DOHH2 (cell line): ENCODE data around the gene CA9.
A peak's percentile ranks its signal among the peaks of the same experiment; 100 is the strongest.
"Not testable (repeated sequence)": the region's sequence is repeated elsewhere in the genome, so short reads cannot be mapped to it uniquely, and the experiment has no call there.

ENCODE experiments used
- H3F3A ChIP-seq: fragments of 200-600 bp; sonication (generic), shearing (Covaris generic); 2 replicates; pipeline ENCODE4 v1.6.0; 2016; ENCODE audit warnings: antibody characterized with exemption, mild to moderate bottlenecking; ENCODE audit not compliant: control insufficient read depth, insufficient read depth
- H3K27ac ChIP-seq: fragments of 200-600 bp; sonication (generic); 2 replicates; pipeline ENCODE4 v1.5.1; 2014; ENCODE audit warnings: low read depth, mild to moderate bottlenecking, low read length, moderate library complexity
- H3K27me3 ChIP-seq: fragments of 200-600 bp; sonication (generic); 2 replicates; pipeline ENCODE4 v1.6.1; 2014; ENCODE audit warnings: mild to moderate bottlenecking, low read length, mixed read lengths; ENCODE audit not compliant: control insufficient read depth
- H3K36me3 ChIP-seq: fragments of 200-600 bp; sonication (generic); 2 replicates; pipeline ENCODE4 v1.6.1; 2014; ENCODE audit warnings: mild to moderate bottlenecking, low read length, moderate library complexity, mixed read lengths; ENCODE audit not compliant: control insufficient read depth
- H3K4me1 ChIP-seq: fragments of 200-600 bp; sonication (generic); 2 replicates; pipeline ENCODE4 v1.6.1; 2014; ENCODE audit warnings: mild to moderate bottlenecking, low read length, mixed read lengths; ENCODE audit not compliant: control insufficient read depth
- H3K4me2 ChIP-seq: fragments of 200-600 bp; sonication (generic); 2 replicates; pipeline ENCODE4 v1.6.0; 2014; ENCODE audit warnings: mild to moderate bottlenecking, low read length, moderate library complexity
- H3K4me3 ChIP-seq: fragments of 200-600 bp; sonication (generic); 2 replicates; pipeline ENCODE4 v1.5.1; 2014; ENCODE audit warnings: mild to moderate bottlenecking, low read length, mixed read lengths
- H3K79me2 ChIP-seq: fragments of 200-600 bp; sonication (generic); 2 replicates; pipeline ENCODE4 v1.6.1; 2014; ENCODE audit warnings: mild to moderate bottlenecking, low read length, mixed read lengths; ENCODE audit not compliant: control insufficient read depth
- H3K9me2 ChIP-seq: fragments of 200-600 bp; sonication (generic); replicated peaks from 2 replicates; pipeline ENCODE4 v1.6.1; 2014; ENCODE audit warnings: mild to moderate bottlenecking, low read length, mixed read lengths; ENCODE audit not compliant: control insufficient read depth
- H3K9me3 ChIP-seq: fragments of 200-600 bp; sonication (generic); 2 replicates; pipeline ENCODE4 v1.6.1; 2014; ENCODE audit warnings: antibody characterized with exemption, low read length, mixed read lengths; ENCODE audit not compliant: control insufficient read depth, insufficient read depth
- H4K20me1 ChIP-seq: fragments of 200-600 bp; sonication (generic); 2 replicates; pipeline ENCODE4 v1.6.0; 2014; ENCODE audit warnings: low read depth, mild to moderate bottlenecking, antibody characterized with exemption, low read length, moderate library complexity; ENCODE audit not compliant: control insufficient read depth, insufficient read depth
- CTCF ChIP-seq: fragments of 200-600 bp; sonication (generic); IDR thresholded peaks from one replicate; pipeline ENCODE4 v1.5.1; 2014; ENCODE audit warnings: antibody characterized with exemption, mild to moderate bottlenecking, low read depth, low read length; ENCODE audit not compliant: poor library complexity, severe bottlenecking
- EZH2phosphoT487 ChIP-seq: fragments of 200-600 bp; sonication (generic); IDR thresholded peaks from 2 replicates; pipeline ENCODE4 v1.6.1; 2017; ENCODE audit warnings: borderline replicate concordance, mild to moderate bottlenecking, antibody characterized with exemption, low read length, moderate library complexity, mixed read lengths

The CA9 gene

GRCh38 chr9:35629597-35629996 is 44.1 kb upstream of the CA9 start:
- no peak overlapping the region for H3K4me2 ChIP-seq
- H3K4me3 ChIP-seq: no peak overlapping the region
- no peaks in the 10 kb centered on the region for H4K20me1 ChIP-seq
- TF ChIP-seq EZH2phosphoT487 (no peak), CTCF (no peak)
- no peak overlapping the region for H3K27ac ChIP-seq
- H3F3A ChIP-seq: peaks cover 13% of the 10 kb centered on the region
- no peaks in the 10 kb centered on the region for H3K27me3 ChIP-seq
- H3K4me1 ChIP-seq: peaks cover 12% of the 10 kb centered on the region
- H3K9me3 ChIP-seq: no peaks in the 10 kb centered on the region
- H3K36me3 ChIP-seq: no peaks in the 10 kb centered on the region
- no peaks in the 10 kb centered on the region for H3K9me2 ChIP-seq
- no peaks in the 10 kb centered on the region for H3K79me2 ChIP-seq

- Histone ChIP-seq H3K4me2 (peak overlapping the region; percentile 75), H3K4me1 (peaks cover 65% of the 10 kb centered on the region), H3K9me2 (no peaks in the 10 kb centered on the region), H3K36me3 (peaks cover 3% of the 10 kb centered on the region; the same call in 1 of the 2 replicates), H3F3A (peaks cover 24% of the 10 kb centered on the region), H3K27me3 (no peaks in the 10 kb centered on the region), H3K4me3 (peak overlapping the region; percentile 49), H3K27ac (peak overlapping the region; percentile 86), H4K20me1 (no peaks in the 10 kb centered on the region), H3K9me3 (no peaks in the 10 kb centered on the region), H3K79me2 (no peaks in the 10 kb centered on the region)
- TF ChIP-seq EZH2phosphoT487 (no peak), CTCF (no peak)
Measured at GRCh38 chr9:35635730-35636129, 38.0 kb upstream of the CA9 start.

GRCh38 chr9:35636135-35636876 is 37.4 kb upstream of the CA9 start:
- no peak for TF ChIP-seq EZH2phosphoT487
- TF ChIP-seq CTCF: no peak
- H3K4me3 ChIP-seq: peak overlapping the region; percentile 49
- H4K20me1 ChIP-seq: no peaks in the 10 kb centered on the region
- H3K4me1 ChIP-seq: peaks cover 65% of the 10 kb centered on the region
- H3K36me3 ChIP-seq: peaks cover 3% of the 10 kb centered on the region; the same call in 1 of the 2 replicates
- H3F3A ChIP-seq: peaks cover 22% of the 10 kb centered on the region
- no peaks in the 10 kb centered on the region for H3K79me2 ChIP-seq
- H3K27ac ChIP-seq: peak overlapping the region; percentile 86
- H3K27me3 ChIP-seq: no peaks in the 10 kb centered on the region
- H3K9me3 ChIP-seq: no peaks in the 10 kb centered on the region
- H3K9me2 ChIP-seq: no peaks in the 10 kb centered on the region
- H3K4me2 ChIP-seq: peak overlapping the region; percentile 75

- not testable (repeated sequence) for H3K27me3 ChIP-seq, H3K9me3 ChIP-seq, H3K9me2 ChIP-seq, H4K20me1 ChIP-seq, H3K79me2 ChIP-seq, H3K36me3 ChIP-seq
- H3F3A ChIP-seq: peaks cover 22% of the 10 kb centered on the region
- H3K4me1 ChIP-seq: peaks cover 65% of the 10 kb centered on the region
- H3K27ac ChIP-seq: peak overlapping the region; percentile 86
- H3K4me2 ChIP-seq: peak overlapping the region; percentile 75
- peak overlapping the region; percentile 49 for H3K4me3 ChIP-seq
Measured at GRCh38 chr9:35636877-35637246, 36.9 kb upstream of the CA9 start.

- not testable (repeated sequence) for H3K36me3 ChIP-seq, H3K4me3 ChIP-seq, H3K9me3 ChIP-seq, H3K4me2 ChIP-seq, H3K27ac ChIP-seq, H3K27me3 ChIP-seq, H3K79me2 ChIP-seq, H4K20me1 ChIP-seq, H3K9me2 ChIP-seq
- peaks cover 22% of the 10 kb centered on the region for H3F3A ChIP-seq
- H3K4me1 ChIP-seq: peaks cover 65% of the 10 kb centered on the region
Measured at GRCh38 chr9:35637427-35637955, 36.2 kb upstream of the CA9 start.

- H3K4me2 ChIP-seq: peak overlapping the region; percentile 35; the same call in 1 of the 2 replicates
- peaks cover 61% of the 10 kb centered on the region for H3K4me1 ChIP-seq
- H3K9me3 ChIP-seq, H4K20me1 ChIP-seq, H3K36me3 ChIP-seq, H3K4me3 ChIP-seq, H3K9me2 ChIP-seq, H3K27me3 ChIP-seq, H3K27ac ChIP-seq, H3K79me2 ChIP-seq: not testable (repeated sequence)
- peaks cover 19% of the 10 kb centered on the region for H3F3A ChIP-seq
Measured at GRCh38 chr9:35638751-35639150, 35.0 kb upstream of the CA9 start.
